ENCODE data around the gene REN.

The REN gene

DNA sequence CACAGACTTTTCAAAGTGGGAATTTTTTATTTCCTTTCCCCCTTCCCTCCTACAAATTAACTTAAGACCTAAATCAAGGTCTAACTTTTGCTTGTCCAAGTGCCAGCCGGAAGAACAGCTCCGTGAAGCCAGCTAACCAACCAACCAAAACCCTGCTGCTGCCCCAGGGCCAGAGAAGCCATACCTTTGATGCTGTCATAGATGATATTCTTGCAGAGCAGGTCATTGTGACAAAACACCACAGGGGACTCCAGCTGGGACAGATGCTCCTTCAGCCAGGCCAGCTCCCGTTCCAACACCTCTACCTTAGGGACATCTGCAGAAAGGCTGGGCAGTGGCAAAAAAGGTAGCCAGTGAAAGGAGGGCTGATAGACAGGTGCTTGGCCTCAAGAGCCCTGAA is 25.0 kb downstream of the REN start:
- Histone ChIP-seq H3K4me3 (ENCODE audit: low read depth in 1 of 2, low read length in 2 of 2) (no peak overlapping the region), H3K9me3 (ENCODE audit: low read length) (no peaks in the 10 kb centered on the region), H3K27me3 (ENCODE audit: control insufficient read depth in 1 of 2, insufficient read depth in 2 of 2, low read length in 2 of 2) (no peaks in the 10 kb centered on the region), H3K9ac (ENCODE audit: low read length) (no peak overlapping the region), H3K4me1 (ENCODE audit: insufficient read depth, low read length) (no peaks in the 10 kb centered on the region), H3K27ac (ENCODE audit: low read depth, low read length) (no peak overlapping the region), H3K36me3 (ENCODE audit: insufficient read depth, low read length) (no peaks in the 10 kb centered on the region)

DNA sequence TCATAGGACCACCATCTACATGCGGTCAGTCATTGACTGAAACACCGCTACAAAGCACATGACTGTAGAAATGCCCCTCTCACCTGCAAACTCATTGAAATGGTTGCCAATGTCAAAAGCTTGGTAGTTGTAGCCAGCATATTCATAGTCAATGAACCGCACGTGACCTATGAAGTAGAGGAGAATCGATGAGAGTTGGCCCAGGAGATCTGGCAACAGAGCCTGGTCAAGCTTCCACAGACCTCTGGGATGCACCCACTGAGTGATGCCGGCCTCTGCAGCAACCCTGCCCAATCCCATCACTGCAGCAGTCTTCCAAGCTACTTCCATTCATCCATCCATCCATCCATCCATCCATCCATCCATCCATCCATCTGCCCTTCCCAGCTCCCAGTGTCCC is 26.2 kb downstream of the REN start:
- H3K36me3 ChIP-seq (ENCODE audit: insufficient read depth, low read length) = peaks cover 1% of the 10 kb centered on the region
- H3K4me1 ChIP-seq (ENCODE audit: insufficient read depth, low read length) = no peaks in the 10 kb centered on the region

DNA sequence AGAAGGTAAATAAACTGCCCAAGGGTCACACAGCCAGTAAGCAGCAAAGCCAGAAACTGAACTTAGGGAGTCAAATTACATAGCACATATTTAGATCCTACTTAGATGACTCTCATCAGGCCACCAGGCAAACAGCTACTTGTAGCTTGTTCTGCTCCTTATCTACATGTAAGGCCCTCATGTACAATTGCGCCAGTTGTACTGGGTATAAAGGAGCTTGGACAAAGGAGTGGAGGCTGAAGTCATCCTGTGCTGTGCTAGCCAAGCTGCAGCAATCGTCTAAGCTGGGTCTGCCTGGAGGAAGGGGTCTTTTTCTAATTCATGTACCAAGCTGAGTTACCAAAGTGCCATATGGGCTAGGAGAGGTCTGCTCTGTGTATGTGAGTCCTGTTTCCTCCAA is 27.0 kb downstream of the REN start:
- H3K4me1 ChIP-seq (ENCODE audit: insufficient read depth, low read length) = no peaks in the 10 kb centered on the region
- H3K9ac ChIP-seq (ENCODE audit: low read length) = no peak overlapping the region
- H3K36me3 ChIP-seq (ENCODE audit: insufficient read depth, low read length) = peaks cover 10% of the 10 kb centered on the region
- H3K9me3 ChIP-seq (ENCODE audit: low read length) = no peaks in the 10 kb centered on the region
- H3K27ac ChIP-seq (ENCODE audit: low read depth, low read length) = no peak overlapping the region
- H3K27me3 ChIP-seq (ENCODE audit: control insufficient read depth in 1 of 2, insufficient read depth in 2 of 2, low read length in 2 of 2) = no peaks in the 10 kb centered on the region
- no peak overlapping the region for H3K4me3 ChIP-seq (ENCODE audit: low read depth in 1 of 2, low read length in 2 of 2)

More for the DNA sequence above, 26.2 kb downstream of the REN start:
- Histone ChIP-seq H3K9me3 (ENCODE audit: low read length) (no peaks in the 10 kb centered on the region), H3K27me3 (ENCODE audit: control insufficient read depth in 1 of 2, insufficient read depth in 2 of 2, low read length in 2 of 2) (no peaks in the 10 kb centered on the region), H3K27ac (ENCODE audit: low read depth, low read length) (no peak overlapping the region), H3K9ac (ENCODE audit: low read length) (no peak overlapping the region), H3K4me3 (ENCODE audit: low read depth in 1 of 2, low read length in 2 of 2) (no peak overlapping the region)

DNA sequence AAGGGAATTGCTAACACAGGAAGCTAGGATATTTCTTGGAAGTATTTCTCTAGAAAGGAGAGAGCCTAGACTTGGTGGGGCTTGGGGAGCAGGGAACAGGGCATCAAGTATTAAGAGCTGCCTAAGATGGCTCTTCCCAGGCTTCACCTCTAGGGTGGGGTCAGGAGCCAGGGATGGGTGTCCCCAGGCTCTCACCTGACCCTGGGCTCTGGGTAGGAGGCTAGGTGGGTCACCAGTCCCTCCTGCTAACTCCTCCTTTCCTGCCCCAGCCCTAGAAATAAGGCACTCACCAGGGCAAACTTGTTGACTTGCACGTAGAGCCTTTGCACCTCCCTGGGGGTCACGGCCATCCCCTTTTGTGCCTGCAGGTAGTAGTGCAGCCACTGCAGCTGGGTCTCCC is 29.3 kb downstream of the REN start:
- H3K4me3 ChIP-seq (ENCODE audit: low read depth in 1 of 2, low read length in 2 of 2) = no peak overlapping the region
- no peak overlapping the region for H3K9ac ChIP-seq (ENCODE audit: low read length)
- H3K27ac ChIP-seq (ENCODE audit: low read depth, low read length) = no peak overlapping the region
- H3K27me3 ChIP-seq (ENCODE audit: control insufficient read depth in 1 of 2, insufficient read depth in 2 of 2, low read length in 2 of 2) = no peaks in the 10 kb centered on the region
- H3K9me3 ChIP-seq (ENCODE audit: low read length) = no peaks in the 10 kb centered on the region
- no peaks in the 10 kb centered on the region for H3K4me1 ChIP-seq (ENCODE audit: insufficient read depth, low read length)
- peaks cover 13% of the 10 kb centered on the region for H3K36me3 ChIP-seq (ENCODE audit: insufficient read depth, low read length)

DNA sequence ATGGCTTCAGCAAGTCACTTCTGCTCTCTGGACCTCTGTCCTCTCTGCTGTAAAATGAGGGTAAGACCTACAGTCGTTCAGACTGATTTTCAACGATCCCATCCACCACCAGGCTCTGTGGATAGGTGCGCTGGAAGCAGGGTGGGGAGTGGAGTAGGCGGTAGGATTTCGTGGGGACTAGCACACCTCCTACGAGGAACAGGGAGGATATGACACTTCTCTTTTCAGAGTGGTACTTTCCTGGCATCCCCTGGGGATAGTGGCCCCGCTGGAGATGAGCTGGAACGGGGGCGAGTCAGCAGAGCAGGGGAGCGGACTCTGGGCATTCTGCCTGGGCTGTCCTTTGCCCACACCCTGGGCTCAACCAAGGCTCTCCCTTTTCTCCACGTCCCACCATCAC is 32.0 kb downstream of the REN start:
- Histone ChIP-seq H3K36me3 (ENCODE audit: insufficient read depth, low read length) (peaks cover 13% of the 10 kb centered on the region), H3K27me3 (ENCODE audit: control insufficient read depth in 1 of 2, insufficient read depth in 2 of 2, low read length in 2 of 2) (no peaks in the 10 kb centered on the region), H3K9ac (ENCODE audit: low read length) (no peak overlapping the region), H3K9me3 (ENCODE audit: low read length) (no peaks in the 10 kb centered on the region), H3K27ac (ENCODE audit: low read depth, low read length) (no peak overlapping the region), H3K4me1 (ENCODE audit: insufficient read depth, low read length) (peaks cover 9% of the 10 kb centered on the region), H3K4me3 (ENCODE audit: low read depth in 1 of 2, low read length in 2 of 2) (no peak overlapping the region)

DNA sequence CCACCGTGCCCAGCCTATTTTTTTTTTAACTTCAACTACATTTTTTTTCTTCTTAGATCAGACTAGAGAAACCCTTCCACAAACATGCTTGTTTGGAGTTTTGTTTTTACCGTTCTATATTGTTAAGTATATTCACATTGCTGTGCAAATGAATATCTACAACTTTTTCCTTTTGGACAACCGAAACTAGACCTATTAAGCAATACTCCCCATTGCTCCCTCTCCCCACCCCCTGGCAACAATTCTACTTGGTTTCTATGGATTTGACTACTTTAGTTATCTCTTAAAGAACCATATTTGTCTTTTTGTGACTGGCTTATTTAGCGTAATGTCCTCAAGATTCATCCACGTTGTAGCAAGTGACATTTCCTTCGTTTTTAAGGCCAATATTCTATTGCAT is 33.4 kb downstream of the REN start:
- H3K9me3 ChIP-seq (ENCODE audit: low read length) = no peaks in the 10 kb centered on the region
- H3K9ac ChIP-seq (ENCODE audit: low read length) = no peak overlapping the region
- no peak overlapping the region for H3K27ac ChIP-seq (ENCODE audit: low read depth, low read length)
- H3K36me3 ChIP-seq (ENCODE audit: insufficient read depth, low read length) = peaks cover 13% of the 10 kb centered on the region
- no peak overlapping the region for H3K4me3 ChIP-seq (ENCODE audit: low read depth in 1 of 2, low read length in 2 of 2)
- peaks cover 23% of the 10 kb centered on the region for H3K4me1 ChIP-seq (ENCODE audit: insufficient read depth, low read length)
- no peaks in the 10 kb centered on the region for H3K27me3 ChIP-seq (ENCODE audit: control insufficient read depth in 1 of 2, insufficient read depth in 2 of 2, low read length in 2 of 2)

DNA sequence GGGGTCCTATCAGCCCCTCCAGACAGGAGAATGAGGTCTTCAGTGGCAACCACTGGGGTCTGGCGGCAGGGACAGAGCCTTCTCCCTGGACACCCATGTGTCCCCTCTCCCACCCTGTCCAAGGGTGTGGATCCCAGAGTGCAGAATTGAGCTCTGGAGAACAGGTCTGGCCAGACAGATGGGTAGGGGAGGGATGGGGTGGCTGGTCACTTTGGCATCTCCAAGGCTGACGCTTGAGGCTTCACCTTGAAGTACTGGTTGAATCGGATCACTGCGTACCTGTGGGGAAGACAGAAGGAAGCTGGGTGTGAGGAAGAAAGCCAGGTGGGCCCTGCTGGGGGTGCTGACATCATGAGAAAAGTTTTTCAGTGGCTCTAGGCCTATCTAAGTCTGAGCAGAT is 34.2 kb downstream of the REN start:
- H3K27ac ChIP-seq (ENCODE audit: low read depth, low read length) = no peak overlapping the region
- no peak overlapping the region for H3K9ac ChIP-seq (ENCODE audit: low read length)
- peaks cover 13% of the 10 kb centered on the region for H3K36me3 ChIP-seq (ENCODE audit: insufficient read depth, low read length)
- peaks cover 31% of the 10 kb centered on the region for H3K4me1 ChIP-seq (ENCODE audit: insufficient read depth, low read length)
- H3K9me3 ChIP-seq (ENCODE audit: low read length) = no peaks in the 10 kb centered on the region
- no peaks in the 10 kb centered on the region for H3K27me3 ChIP-seq (ENCODE audit: control insufficient read depth in 1 of 2, insufficient read depth in 2 of 2, low read length in 2 of 2)
- no peak overlapping the region for H3K4me3 ChIP-seq (ENCODE audit: low read depth in 1 of 2, low read length in 2 of 2)

DNA sequence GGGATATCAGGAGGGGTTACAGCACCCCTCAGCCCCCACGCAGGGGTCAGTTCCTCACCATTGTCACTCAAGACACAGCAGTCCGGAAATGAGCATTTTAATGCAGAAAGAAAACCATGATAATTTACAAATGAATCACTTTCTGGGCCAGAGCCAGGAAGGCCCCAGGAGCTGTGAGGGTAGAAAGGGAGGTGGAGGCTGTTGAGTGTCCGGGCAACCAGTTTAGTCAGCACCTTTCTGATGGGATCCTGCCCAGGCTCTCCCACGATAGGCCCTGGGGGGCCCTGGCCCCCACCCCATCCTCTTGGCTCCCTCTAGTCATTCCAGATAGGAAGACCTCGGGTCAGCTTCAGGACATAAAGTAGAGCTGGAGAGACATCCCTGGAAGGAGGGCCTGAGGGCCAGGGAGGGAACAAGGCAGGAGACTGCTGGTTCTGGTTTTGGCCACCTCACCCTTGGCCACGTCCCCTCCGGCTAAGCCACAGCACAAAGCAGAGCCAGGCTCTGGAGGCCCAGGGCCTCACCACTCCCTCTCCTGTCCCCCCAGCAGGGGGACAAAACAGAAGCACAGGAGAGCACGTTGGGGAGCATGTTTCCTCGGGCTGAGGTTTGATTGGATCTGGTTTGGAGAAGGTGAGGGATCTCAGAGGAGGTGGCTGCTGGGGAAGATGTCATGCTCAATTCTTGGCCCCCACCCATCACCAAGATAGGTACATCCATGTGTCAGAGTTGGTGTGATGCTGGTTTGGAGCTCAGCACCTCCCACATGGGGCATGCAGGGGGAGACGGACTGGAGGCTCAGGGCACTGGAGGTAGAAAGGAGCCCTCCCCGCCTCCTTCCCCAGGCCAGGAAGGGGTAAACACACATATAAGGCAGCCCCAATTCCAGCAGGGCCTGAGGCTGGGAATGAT is 34.9 kb downstream of the REN start:
- Histone ChIP-seq H3K27ac (ENCODE audit: low read depth, low read length) (no peak overlapping the region), H3K4me3 (ENCODE audit: low read depth in 1 of 2, low read length in 2 of 2) (no peak overlapping the region), H3K4me1 (ENCODE audit: insufficient read depth, low read length) (peaks cover 38% of the 10 kb centered on the region), H3K36me3 (ENCODE audit: insufficient read depth, low read length) (peaks cover 16% of the 10 kb centered on the region), H3K9ac (ENCODE audit: low read length) (no peak overlapping the region), H3K27me3 (ENCODE audit: control insufficient read depth in 1 of 2, insufficient read depth in 2 of 2, low read length in 2 of 2) (no peaks in the 10 kb centered on the region), H3K9me3 (ENCODE audit: low read length) (no peaks in the 10 kb centered on the region)

DNA sequence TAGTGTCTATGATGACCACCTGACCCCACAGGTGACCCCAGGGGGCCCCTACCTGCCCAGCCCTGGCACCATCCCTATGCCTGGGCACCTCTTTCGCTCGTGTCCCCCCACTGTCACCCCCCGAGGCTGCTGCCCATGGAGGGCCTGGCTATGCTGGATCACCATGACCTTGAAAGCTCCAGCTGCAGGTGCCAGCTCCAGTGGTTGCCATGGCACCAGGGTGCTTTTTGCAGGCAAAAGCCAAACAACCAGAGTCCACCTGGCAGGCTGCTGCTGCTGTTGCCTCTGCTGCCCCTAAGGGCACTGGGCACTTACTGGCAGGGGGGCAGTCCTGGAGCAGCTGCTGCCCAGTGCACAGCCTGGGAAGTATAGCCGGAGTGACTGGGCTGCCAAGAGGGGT is 36.0 kb downstream of the REN start:
- Histone ChIP-seq H3K27me3 (ENCODE audit: control insufficient read depth in 1 of 2, insufficient read depth in 2 of 2, low read length in 2 of 2) (no peaks in the 10 kb centered on the region), H3K36me3 (ENCODE audit: insufficient read depth, low read length) (peaks cover 26% of the 10 kb centered on the region), H3K27ac (ENCODE audit: low read depth, low read length) (no peak overlapping the region), H3K9me3 (ENCODE audit: low read length) (no peaks in the 10 kb centered on the region), H3K9ac (ENCODE audit: low read length) (no peak overlapping the region), H3K4me1 (ENCODE audit: insufficient read depth, low read length) (peaks cover 39% of the 10 kb centered on the region), H3K4me3 (ENCODE audit: low read depth in 1 of 2, low read length in 2 of 2) (no peak overlapping the region)

DNA sequence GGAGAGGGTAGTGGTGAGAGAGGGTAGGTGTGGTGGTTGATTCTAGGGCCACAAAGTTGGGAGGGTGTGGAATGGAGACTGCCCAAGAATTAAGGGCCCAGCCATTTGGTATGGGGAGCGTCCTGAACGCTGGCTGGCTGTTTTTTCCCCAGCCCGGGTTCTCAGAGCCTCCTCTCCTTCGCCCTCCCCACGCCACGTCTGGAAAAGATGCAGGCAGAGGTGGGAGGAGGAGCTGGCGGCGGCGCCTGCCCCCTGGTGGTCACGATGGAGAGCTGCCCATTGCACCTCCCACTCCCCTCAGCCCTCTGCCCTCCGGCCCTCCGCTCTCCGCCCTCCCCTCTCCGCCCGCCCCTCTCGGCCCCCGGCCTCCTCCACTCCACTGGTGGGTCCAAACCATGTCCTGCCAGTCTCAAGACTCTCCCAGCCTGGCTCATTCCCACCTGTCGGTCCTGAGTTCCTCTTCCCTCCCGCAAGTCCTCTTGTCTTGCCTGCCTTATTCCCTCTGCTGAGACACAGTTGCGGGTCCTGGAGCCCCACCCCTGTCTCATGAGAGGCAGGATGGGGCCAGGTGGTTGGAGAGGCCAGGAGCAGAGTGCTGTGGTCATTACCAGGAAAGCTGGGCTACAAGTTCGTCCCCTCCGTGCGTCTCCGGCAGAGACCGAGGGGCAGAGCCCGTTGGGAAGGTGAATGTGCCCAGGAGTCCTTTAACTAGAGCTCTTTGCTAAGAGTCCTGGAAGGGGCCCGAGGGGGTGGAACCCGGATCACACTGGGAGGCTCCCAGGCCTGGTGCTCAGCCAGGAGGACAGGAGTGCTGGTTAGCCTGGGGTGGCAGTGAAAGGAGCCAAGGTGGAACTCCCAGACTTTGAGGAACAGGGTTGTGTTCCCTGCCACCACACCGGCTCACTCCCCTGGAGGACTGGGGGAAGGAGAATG is 36.9 kb downstream of the REN start:
- no peaks in the 10 kb centered on the region for H3K27me3 ChIP-seq (ENCODE audit: control insufficient read depth in 1 of 2, insufficient read depth in 2 of 2, low read length in 2 of 2)
- no peaks in the 10 kb centered on the region for H3K9me3 ChIP-seq (ENCODE audit: low read length)
- peaks cover 39% of the 10 kb centered on the region for H3K4me1 ChIP-seq (ENCODE audit: insufficient read depth, low read length)
- peak overlapping the region; percentile 47 for H3K27ac ChIP-seq (ENCODE audit: low read depth, low read length)
- H3K4me3 ChIP-seq (ENCODE audit: low read depth in 1 of 2, low read length in 2 of 2) = peak overlapping the region; percentile 21 to 59
- H3K9ac ChIP-seq (ENCODE audit: low read length) = peak overlapping the region; percentile 51
- peaks cover 27% of the 10 kb centered on the region for H3K36me3 ChIP-seq (ENCODE audit: insufficient read depth, low read length)

DNA sequence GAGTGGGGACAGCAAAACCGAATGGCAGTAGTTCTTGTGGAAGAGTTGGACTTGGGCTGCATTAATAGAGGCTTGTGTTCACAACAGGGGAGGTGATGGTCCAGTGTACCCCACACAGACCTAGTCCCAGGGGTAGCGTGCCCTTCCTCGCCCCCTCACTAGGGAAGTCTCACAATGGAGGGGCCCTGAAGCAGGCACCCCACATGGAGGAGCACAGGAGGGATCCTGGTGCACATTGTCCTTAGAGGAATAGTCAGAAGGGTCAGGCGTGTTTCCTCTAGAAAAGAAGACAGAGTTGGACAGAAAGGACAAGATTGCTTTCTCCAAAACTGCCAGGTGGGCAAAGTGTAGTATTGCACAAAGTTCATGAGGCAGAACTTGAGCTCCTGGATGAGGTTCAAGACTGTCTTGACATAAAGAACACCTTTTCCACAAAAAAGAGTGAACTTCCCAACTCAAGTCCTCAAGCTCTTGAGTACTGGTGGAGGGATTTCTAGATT is 37.6 kb downstream of the REN start:
- Histone ChIP-seq H3K9me3 (ENCODE audit: low read length) (no peaks in the 10 kb centered on the region), H3K4me3 (ENCODE audit: low read depth in 1 of 2, low read length in 2 of 2) (no peak overlapping the region), H3K27me3 (ENCODE audit: control insufficient read depth in 1 of 2, insufficient read depth in 2 of 2, low read length in 2 of 2) (no peaks in the 10 kb centered on the region), H3K9ac (ENCODE audit: low read length) (no peak overlapping the region), H3K36me3 (ENCODE audit: insufficient read depth, low read length) (peaks cover 29% of the 10 kb centered on the region), H3K27ac (ENCODE audit: low read depth, low read length) (peak overlapping the region; percentile 47), H3K4me1 (ENCODE audit: insufficient read depth, low read length) (peaks cover 39% of the 10 kb centered on the region)
